ENCODE data around the gene ZMYND10. TPM values are rescaled to one million over a fixed set of nuclear protein-coding genes. Genes with fewer than 3 reads are reported as not detected.

The ZMYND10 gene
- polyA plus RNA-seq, 1 donor (not counting 4 experiments of a cell fraction or from before 2014, with no cell fraction given), result 0.21 TPM

DNA sequence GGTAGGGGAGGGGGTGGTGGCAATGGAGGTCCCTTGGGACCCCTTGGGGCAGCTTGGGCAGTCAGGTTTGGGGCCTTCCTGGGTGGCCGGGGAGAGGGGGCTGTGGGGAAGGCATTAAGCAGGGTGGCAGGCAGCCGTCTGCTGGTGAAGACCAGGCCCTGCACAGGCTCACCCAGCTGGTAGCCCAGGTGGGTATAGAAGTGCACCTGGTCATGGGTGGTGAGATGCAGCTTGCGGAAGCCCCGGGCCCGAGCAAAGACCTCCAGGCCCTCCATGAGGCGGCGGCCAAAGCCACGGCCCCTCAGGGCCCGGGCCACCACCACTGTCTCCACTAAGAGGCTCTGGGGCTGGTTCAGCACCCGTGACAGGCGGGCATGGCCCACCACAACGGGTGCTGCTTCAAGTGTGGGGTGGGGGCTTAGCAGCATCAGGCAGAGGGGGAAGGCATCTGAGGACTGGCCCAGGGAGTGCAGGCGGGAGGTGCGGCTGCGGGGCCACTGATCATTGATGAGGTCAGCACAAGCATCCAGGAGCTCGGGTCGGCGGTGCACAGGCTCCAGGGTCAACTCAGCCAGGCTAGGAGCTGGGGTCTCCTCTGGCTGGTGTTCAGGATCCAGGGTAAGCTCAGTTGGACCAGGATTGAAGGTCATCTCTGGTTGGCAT is 48.7 kb downstream of the ZMYND10 start:
- Histone ChIP-seq H3K4me2 (ENCODE audit: control insufficient read depth, extremely low read depth, insufficient read depth, low read depth, low read length) (no peak overlapping the region), H3K27ac (ENCODE audit: control insufficient read depth, insufficient read depth, low read length) (no peak overlapping the region), H2AFZ (ENCODE audit: control insufficient read depth, low read length) (no peak overlapping the region), H3K9me1 (ENCODE audit: control insufficient read depth, extremely low read depth, insufficient read depth, low read length) (peaks cover 3% of the 10 kb centered on the region), H3K9ac (ENCODE audit: control insufficient read depth, extremely low read depth, insufficient read depth, low read length) (no peak overlapping the region), H3K9me3 (ENCODE audit: control insufficient read depth, low read depth, low read length) (no peaks in the 10 kb centered on the region), H3K27me3 (ENCODE audit: control insufficient read depth, extremely low read depth, insufficient read depth, low read length) (no peaks in the 10 kb centered on the region), H4K20me1 (ENCODE audit: control insufficient read depth, extremely low read depth, insufficient read depth, low read length) (no peaks in the 10 kb centered on the region), H3K36me3 (ENCODE audit: control insufficient read depth in 2 of 2, extremely low read depth in 1 of 2, insufficient read depth in 2 of 2, low read length in 2 of 2) (peaks cover 0 to 4% of the 10 kb centered on the region in 2 experiments), H3K4me3 (ENCODE audit: control insufficient read depth in 2 of 3, extremely low read depth in 1 of 3, insufficient read depth in 2 of 3, low read depth in 1 of 3, low read length in 3 of 3) (no peak overlapping the region), H3K4me1 (ENCODE audit: control insufficient read depth, extremely low read depth, insufficient read depth, low read length) (peaks cover 27% of the 10 kb centered on the region), H3K79me2 (ENCODE audit: control insufficient read depth, insufficient read depth, low read length) (peaks cover 8% of the 10 kb centered on the region)
- FAIRE-seq (no peak), DNase-seq (ENCODE audit: low read depth, low spot score) (no peak)
- dilution Hi-C loops (cut with MboI; ENCODE audit: extremely low pct_ligation_motif_present, low sequenced_read_pairs), result no loop called here
- TF ChIP-seq, protein P1, sequence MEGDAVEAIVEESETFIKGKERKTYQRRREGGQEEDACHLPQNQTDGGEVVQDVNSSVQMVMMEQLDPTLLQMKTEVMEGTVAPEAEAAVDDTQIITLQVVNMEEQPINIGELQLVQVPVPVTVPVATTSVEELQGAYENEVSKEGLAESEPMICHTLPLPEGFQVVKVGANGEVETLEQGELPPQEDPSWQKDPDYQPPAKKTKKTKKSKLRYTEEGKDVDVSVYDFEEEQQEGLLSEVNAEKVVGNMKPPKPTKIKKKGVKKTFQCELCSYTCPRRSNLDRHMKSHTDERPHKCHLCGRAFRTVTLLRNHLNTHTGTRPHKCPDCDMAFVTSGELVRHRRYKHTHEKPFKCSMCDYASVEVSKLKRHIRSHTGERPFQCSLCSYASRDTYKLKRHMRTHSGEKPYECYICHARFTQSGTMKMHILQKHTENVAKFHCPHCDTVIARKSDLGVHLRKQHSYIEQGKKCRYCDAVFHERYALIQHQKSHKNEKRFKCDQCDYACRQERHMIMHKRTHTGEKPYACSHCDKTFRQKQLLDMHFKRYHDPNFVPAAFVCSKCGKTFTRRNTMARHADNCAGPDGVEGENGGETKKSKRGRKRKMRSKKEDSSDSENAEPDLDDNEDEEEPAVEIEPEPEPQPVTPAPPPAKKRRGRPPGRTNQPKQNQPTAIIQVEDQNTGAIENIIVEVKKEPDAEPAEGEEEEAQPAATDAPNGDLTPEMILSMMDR (optimal IDR thresholded peaks at IDR 0.05 in 1 of 3, IDR thresholded peaks at IDR 0.05 in 1 of 3, conservative IDR thresholded peaks at IDR 0.05 in 1 of 3; ENCODE audit: extremely low read depth in 1 of 3, insufficient read depth in 2 of 3, low read length in 3 of 3), result no peak
- TF ChIP-seq EZH2 (IDR thresholded peaks at IDR 0.05; ENCODE audit: low read length), result no peak

DNA sequence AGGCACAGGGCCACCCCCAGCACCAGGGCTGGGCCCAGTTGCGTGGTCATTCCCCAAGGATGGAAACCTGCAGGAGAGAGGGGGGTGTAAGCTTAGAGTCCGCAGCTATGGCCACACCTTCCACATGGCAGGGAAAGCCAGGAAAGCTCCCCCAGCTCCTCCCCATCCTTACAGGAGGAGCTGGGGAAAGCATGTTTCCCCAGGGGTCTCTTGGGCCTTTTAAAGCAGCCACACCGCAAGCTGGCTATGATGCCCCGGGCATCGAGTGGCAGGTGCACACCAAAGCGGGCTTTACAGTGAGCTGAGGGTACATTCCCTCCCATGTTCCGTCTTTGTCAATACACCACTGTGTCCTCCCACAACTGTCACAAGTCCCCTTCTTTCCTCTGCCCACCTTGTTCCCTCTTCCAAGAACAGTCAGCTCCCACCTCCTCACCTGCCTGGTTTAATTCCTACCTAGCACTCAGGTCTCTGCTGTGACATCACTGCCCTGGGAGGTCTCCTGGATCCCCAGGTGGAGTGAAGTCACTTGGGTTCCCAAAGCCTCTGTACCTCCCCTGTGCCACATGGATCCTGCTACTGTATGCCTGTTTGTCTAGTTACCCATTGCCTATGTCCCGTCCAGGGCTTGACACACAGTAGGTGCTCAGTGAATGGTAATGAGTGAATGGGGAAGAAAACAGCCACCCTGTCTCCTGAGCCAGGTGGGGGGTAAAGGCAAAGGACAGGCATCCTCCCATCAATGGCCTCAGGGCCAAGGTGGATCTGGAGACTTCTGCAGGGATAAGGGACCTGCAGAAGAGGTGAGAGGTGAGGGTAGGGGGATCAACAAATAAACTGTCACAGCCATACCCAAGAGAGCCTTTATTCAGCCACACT is 49.7 kb downstream of the ZMYND10 start:
- Histone ChIP-seq H3K9me3 (ENCODE audit: control insufficient read depth, low read depth, low read length) (no peaks in the 10 kb centered on the region), H3K27ac (ENCODE audit: control insufficient read depth, insufficient read depth, low read length) (no peak overlapping the region), H3K36me3 (ENCODE audit: control insufficient read depth in 2 of 2, extremely low read depth in 1 of 2, insufficient read depth in 2 of 2, low read length in 2 of 2) (peaks cover 0 to 4% of the 10 kb centered on the region in 2 experiments), H3K4me3 (ENCODE audit: control insufficient read depth in 2 of 3, extremely low read depth in 1 of 3, insufficient read depth in 2 of 3, low read depth in 1 of 3, low read length in 3 of 3) (no peak overlapping the region), H2AFZ (ENCODE audit: control insufficient read depth, low read length) (no peak overlapping the region), H3K4me2 (ENCODE audit: control insufficient read depth, extremely low read depth, insufficient read depth, low read depth, low read length) (no peak overlapping the region), H3K27me3 (ENCODE audit: control insufficient read depth, extremely low read depth, insufficient read depth, low read length) (no peaks in the 10 kb centered on the region), H3K79me2 (ENCODE audit: control insufficient read depth, insufficient read depth, low read length) (peaks cover 18% of the 10 kb centered on the region), H3K9me1 (ENCODE audit: control insufficient read depth, extremely low read depth, insufficient read depth, low read length) (peaks cover 3% of the 10 kb centered on the region), H3K9ac (ENCODE audit: control insufficient read depth, extremely low read depth, insufficient read depth, low read length) (no peak overlapping the region), H3K4me1 (ENCODE audit: control insufficient read depth, extremely low read depth, insufficient read depth, low read length) (peaks cover 30% of the 10 kb centered on the region), H4K20me1 (ENCODE audit: control insufficient read depth, extremely low read depth, insufficient read depth, low read length) (no peaks in the 10 kb centered on the region)
- TF ChIP-seq, protein P1 (optimal IDR thresholded peaks at IDR 0.05 in 1 of 3, IDR thresholded peaks at IDR 0.05 in 1 of 3, conservative IDR thresholded peaks at IDR 0.05 in 1 of 3; ENCODE audit: extremely low read depth in 1 of 3, insufficient read depth in 2 of 3, low read length in 3 of 3), result no peak
- no peak for TF ChIP-seq EZH2 (IDR thresholded peaks at IDR 0.05; ENCODE audit: low read length)
- dilution Hi-C loops (cut with MboI; ENCODE audit: extremely low pct_ligation_motif_present, low sequenced_read_pairs), result no loop called here
- no peak for DNase-seq (ENCODE audit: low read depth, low spot score)
- FAIRE-seq, result no peak
